H9 (cell line): Measurements from ENCODE around the gene KRTAP4-9. TPM values are rescaled to one million over a fixed set of nuclear protein-coding genes. Genes with fewer than 3 reads are reported as not detected.

ENCODE experiments used
- DNase-seq: peaks from one replicate; pipeline ENCODE4 v3.0.0-alpha.2; 2017
- H2AFZ ChIP-seq: one replicate; pipeline ENCODE4 v1.6.1; 2013; ENCODE audit warnings: mild to moderate bottlenecking, low read length, control low read depth, moderate library complexity
- H2AK5ac ChIP-seq: 2 replicates; pipeline ENCODE4 v1.6.1; 2013; ENCODE audit warnings: low read length, control low read depth, mixed read lengths; ENCODE audit not compliant: insufficient read length
- H2BK120ac ChIP-seq: one replicate; pipeline ENCODE4 v1.6.1; 2013; ENCODE audit warnings: low read depth, mild to moderate bottlenecking, low read length, control low read depth, inconsistent platforms; ENCODE audit not compliant: poor library complexity, severe bottlenecking
- H2BK12ac ChIP-seq: 2 replicates; pipeline ENCODE4 v1.6.1; 2013; ENCODE audit warnings: low read length, control low read depth, mixed read lengths, low read depth; ENCODE audit not compliant: insufficient read length
- H2BK15ac ChIP-seq: 2 replicates; pipeline ENCODE4 v1.6.1; 2013; ENCODE audit warnings: low read depth, low read length, control low read depth
- H2BK20ac ChIP-seq: one replicate; pipeline ENCODE4 v1.6.1; 2013; ENCODE audit warnings: low read depth, mild to moderate bottlenecking, low read length, control low read depth, inconsistent platforms; ENCODE audit not compliant: poor library complexity, severe bottlenecking
- H2BK5ac ChIP-seq: 2 replicates; pipeline ENCODE4 v1.6.1; 2013; ENCODE audit warnings: low read length, control low read depth, mixed read lengths; ENCODE audit not compliant: insufficient read length
- H3K14ac ChIP-seq: 2 replicates; pipeline ENCODE4 v1.6.1; 2013; ENCODE audit warnings: low read length, control low read depth; ENCODE audit not compliant: insufficient read depth
- H3K18ac ChIP-seq: 2 replicates; pipeline ENCODE4 v1.6.1; 2013; ENCODE audit warnings: low read depth, mild to moderate bottlenecking, mixed read lengths, low read length, control low read depth; ENCODE audit not compliant: insufficient read length
- H3K23ac ChIP-seq: 2 replicates; pipeline ENCODE4 v1.6.1; 2013; ENCODE audit warnings: low read length, control low read depth, mixed read lengths, low read depth; ENCODE audit not compliant: insufficient read length
- H3K23me2 ChIP-seq: 2 replicates; pipeline ENCODE4 v1.6.1; 2013; ENCODE audit warnings: low read depth, mild to moderate bottlenecking, mixed read lengths, low read length, control low read depth; ENCODE audit not compliant: insufficient read length, poor library complexity, severe bottlenecking
- H3K27ac ChIP-seq: 2 replicates; pipeline ENCODE4 v1.5.1; 2013; ENCODE audit warnings: low read length, control low read depth, mixed read lengths, low read depth; ENCODE audit not compliant: insufficient read length
- H3K27me3 ChIP-seq: 2 replicates; pipeline ENCODE4 v1.6.1; 2013; ENCODE audit warnings: low read length, control low read depth, inconsistent platforms; ENCODE audit not compliant: insufficient read depth
- H3K4ac ChIP-seq: 2 replicates; pipeline ENCODE4 v1.6.1; 2013; ENCODE audit warnings: low read depth, mild to moderate bottlenecking, control low read depth, inconsistent platforms, low read length, moderate library complexity
- H3K4me1 ChIP-seq: 2 replicates; pipeline ENCODE4 v1.6.1; 2013; ENCODE audit warnings: low read length, control low read depth, inconsistent platforms; ENCODE audit not compliant: insufficient read depth
- H3K4me2 ChIP-seq: 2 replicates; pipeline ENCODE4 v1.6.1; 2013; ENCODE audit warnings: low read length, control low read depth, mixed read lengths; ENCODE audit not compliant: insufficient read length, insufficient read depth
- H3K56ac ChIP-seq: 2 replicates; pipeline ENCODE4 v1.6.1; 2013; ENCODE audit warnings: low read depth, mild to moderate bottlenecking, mixed read lengths, low read length, control low read depth; ENCODE audit not compliant: insufficient read length
- H3K79me1 ChIP-seq: 2 replicates; pipeline ENCODE4 v1.6.1; 2013; ENCODE audit warnings: low read depth, mild to moderate bottlenecking, moderate library complexity, low read length, control low read depth, inconsistent platforms; ENCODE audit not compliant: insufficient read depth, poor library complexity, severe bottlenecking
- H3K79me2 ChIP-seq: 2 replicates; pipeline ENCODE4 v1.6.1; 2013; ENCODE audit warnings: low read length, control low read depth, inconsistent platforms; ENCODE audit not compliant: insufficient read depth
- H3K9ac ChIP-seq: 2 replicates; pipeline ENCODE4 v1.6.1; 2013; ENCODE audit warnings: low read length, control low read depth, mixed read lengths; ENCODE audit not compliant: insufficient read length; ENCODE audit errors: extremely low read depth
- H3K9me3 ChIP-seq: one replicate; pipeline ENCODE4 v1.6.1; 2013; ENCODE audit warnings: low read depth, low read length, inconsistent platforms; ENCODE audit not compliant: control insufficient read depth
- H3T11ph ChIP-seq: one replicate; pipeline ENCODE4 v1.6.1; 2013; ENCODE audit warnings: mild to moderate bottlenecking, low read length, control low read depth, inconsistent platforms
- H4K20me1 ChIP-seq: one replicate; pipeline ENCODE4 v1.6.1; 2013; ENCODE audit not compliant: control insufficient read depth, insufficient read length, insufficient read depth
- H4K5ac ChIP-seq: 2 replicates; pipeline ENCODE4 v1.6.1; 2013; ENCODE audit warnings: low read depth, mild to moderate bottlenecking, mixed read lengths, low read length, control low read depth; ENCODE audit not compliant: insufficient read length
- H4K8ac ChIP-seq: replicated peaks from 2 replicates; pipeline ENCODE4 v1.6.1; 2013; ENCODE audit warnings: low read length, control low read depth, mixed read lengths, low read depth; ENCODE audit not compliant: insufficient read length
- H4K91ac ChIP-seq: 2 replicates; pipeline ENCODE4 v1.6.1; 2013; ENCODE audit warnings: low read depth, mild to moderate bottlenecking, moderate library complexity, mixed read lengths, low read length, control low read depth; ENCODE audit not compliant: insufficient read length
- H3K27ac Mint-ChIP-seq, 3 experiments: 2 replicates in 2 of 3; 3 replicates in 1 of 3; pipeline ENCODE4 v1.8.0; 2020 to 2021; ENCODE audit warnings: mixed read lengths in 3 of 3, mild to moderate bottlenecking in 1 of 3, moderate library complexity in 1 of 3
- H3K27me3 Mint-ChIP-seq: 2 replicates; pipeline ENCODE4 v1.8.0; 2021; ENCODE audit warnings: low read depth, mild to moderate bottlenecking, moderate library complexity, mixed read lengths
- H3K36me3 Mint-ChIP-seq, 3 experiments: 2 replicates in 2 of 3; 3 replicates in 1 of 3; pipeline ENCODE4 v1.8.0; 2020 to 2021; ENCODE audit warnings: low read depth in 3 of 3, mixed read lengths in 3 of 3; ENCODE audit not compliant: insufficient read depth in 1 of 3
- H3K4me1 Mint-ChIP-seq, 2 experiments: 2 replicates each; pipeline ENCODE4 v1.8.0; 2020; ENCODE audit warnings: mixed read lengths in 2 of 2
- H3K4me3 Mint-ChIP-seq, 2 experiments: 2 replicates in 1 of 2; 3 replicates in 1 of 2; pipeline ENCODE4 v1.8.0; 2020 to 2021; ENCODE audit warnings: mild to moderate bottlenecking in 2 of 2, mixed read lengths in 2 of 2, moderate library complexity in 1 of 2
- H3K9me3 Mint-ChIP-seq, 2 experiments: 2 replicates in 1 of 2; 3 replicates in 1 of 2; pipeline ENCODE4 v1.8.0; 2020; ENCODE audit warnings: mild to moderate bottlenecking in 2 of 2, mixed read lengths in 2 of 2, moderate library complexity in 1 of 2
- WGBS: extraction: QIAGEN DNeasy Blood & Tissue Kit; methylation state at CpG from one replicate; pipeline ENCODE4 v1.1.7; 2013; ENCODE audit warnings: missing lambda C conversion rate, low lambda C conversion rate, mixed read lengths; ENCODE audit not compliant: insufficient read length; ENCODE audit errors: extremely low coverage; 5-methylcytosine and 5-hydroxymethylcytosine counted together
- total RNA-seq: library from RNA; stranded (reverse); gene quantifications from 2 replicates; pipeline ENCODE4 v1.2.1, GENCODE V29; 2021
- TF ChIP-seq, protein P1 (sequence below): fragments of 200-600 bp; sonication (generic); conservative IDR thresholded peaks from 3 replicates; pipeline ENCODE4 v1.8.0; 2021; ENCODE audit warnings: antibody characterized with exemption, mild to moderate bottlenecking

Gene KRTAP4-9
- total RNA-seq, 1 experiment from 2014 or later, result not detected

DNA sequence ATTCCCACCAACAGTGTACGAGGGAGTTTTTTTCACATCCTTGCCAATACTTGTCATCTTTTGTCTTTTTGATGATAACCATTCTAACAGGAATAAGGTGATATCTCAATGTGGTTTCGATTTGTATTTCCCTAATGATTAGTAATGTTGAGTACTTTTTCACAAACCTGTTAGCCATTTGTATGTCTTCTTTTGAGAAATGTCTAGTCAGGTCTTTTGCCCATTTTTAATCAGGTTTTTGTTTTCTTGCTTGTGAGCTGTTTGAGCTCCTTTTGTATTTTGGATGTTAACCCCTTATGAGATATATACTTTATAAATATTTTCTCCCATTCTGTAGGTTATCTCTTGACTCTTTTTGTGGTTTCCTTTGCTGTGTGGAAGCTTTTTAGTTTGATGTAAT is 46.3 kb downstream of the KRTAP4-9 start:
- Histone ChIP-seq H3K9ac (no peak overlapping the region), H2BK5ac (no peak overlapping the region), H3K14ac (no peak overlapping the region), H3K27ac (no peak overlapping the region), H3K4me2 (no peak overlapping the region), H4K5ac (no peak overlapping the region), H3K27me3 (no peaks in the 10 kb centered on the region), H2BK15ac (no peak overlapping the region), H4K91ac (no peak overlapping the region), H2AFZ (no peak overlapping the region), H3K56ac (no peak overlapping the region), H2BK20ac (no peak overlapping the region), H3K79me1 (no peaks in the 10 kb centered on the region), H3K9me3 (no peaks in the 10 kb centered on the region), H3K4me1 (no peaks in the 10 kb centered on the region), H2AK5ac (no peak overlapping the region), H4K8ac (no peak overlapping the region), H3T11ph (no peak overlapping the region), H3K4ac (no peak overlapping the region), H3K23ac (no peak overlapping the region), H2BK120ac (no peak overlapping the region), H2BK12ac (no peak overlapping the region), H3K18ac (no peak overlapping the region), H4K20me1 (no peaks in the 10 kb centered on the region), H3K23me2 (no peaks in the 10 kb centered on the region), H3K79me2 (no peaks in the 10 kb centered on the region)
- Mint-ChIP-seq H3K9me3 (no peaks in the 10 kb centered on the region), H3K36me3 (no peaks in the 10 kb centered on the region; a peak in 1 of 7 replicates), H3K4me3 (no peak overlapping the region), H3K4me1 (peaks cover 2 to 10% of the 10 kb centered on the region in 2 experiments), H3K27ac (no peak overlapping the region), H3K27me3 (peaks cover 2% of the 10 kb centered on the region; the same call in 1 of the 2 replicates)
- WGBS, result no CpG with 5 or more reads among the region's 2 CpGs
- TF ChIP-seq, protein P1, sequence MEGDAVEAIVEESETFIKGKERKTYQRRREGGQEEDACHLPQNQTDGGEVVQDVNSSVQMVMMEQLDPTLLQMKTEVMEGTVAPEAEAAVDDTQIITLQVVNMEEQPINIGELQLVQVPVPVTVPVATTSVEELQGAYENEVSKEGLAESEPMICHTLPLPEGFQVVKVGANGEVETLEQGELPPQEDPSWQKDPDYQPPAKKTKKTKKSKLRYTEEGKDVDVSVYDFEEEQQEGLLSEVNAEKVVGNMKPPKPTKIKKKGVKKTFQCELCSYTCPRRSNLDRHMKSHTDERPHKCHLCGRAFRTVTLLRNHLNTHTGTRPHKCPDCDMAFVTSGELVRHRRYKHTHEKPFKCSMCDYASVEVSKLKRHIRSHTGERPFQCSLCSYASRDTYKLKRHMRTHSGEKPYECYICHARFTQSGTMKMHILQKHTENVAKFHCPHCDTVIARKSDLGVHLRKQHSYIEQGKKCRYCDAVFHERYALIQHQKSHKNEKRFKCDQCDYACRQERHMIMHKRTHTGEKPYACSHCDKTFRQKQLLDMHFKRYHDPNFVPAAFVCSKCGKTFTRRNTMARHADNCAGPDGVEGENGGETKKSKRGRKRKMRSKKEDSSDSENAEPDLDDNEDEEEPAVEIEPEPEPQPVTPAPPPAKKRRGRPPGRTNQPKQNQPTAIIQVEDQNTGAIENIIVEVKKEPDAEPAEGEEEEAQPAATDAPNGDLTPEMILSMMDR, result no peak
- DNase-seq, result no peak
